GM12891 (cell line): ENCODE results near the gene GUK1.

Experiments
- PAX5 ChIP-seq: IDR thresholded peaks from 2 replicates; pipeline ENCODE4 v1.6.1; 2011; ENCODE audit warnings: low read length, moderate library complexity, mild to moderate bottlenecking; ENCODE audit not compliant: insufficient read depth, severe bottlenecking
- POLR2A ChIP-seq: IDR thresholded peaks from 2 replicates; pipeline ENCODE4 v1.6.1; 2011; ENCODE audit warnings: low read depth, low read length, control low read depth
- POLR2AphosphoS5 ChIP-seq: IDR thresholded peaks from 2 replicates; pipeline ENCODE4 v1.6.1; 2011; ENCODE audit warnings: low read depth, low read length, control low read depth
- POU2F2 ChIP-seq: IDR thresholded peaks from 2 replicates; pipeline ENCODE4 v1.6.1; 2011; ENCODE audit warnings: low read depth, mild to moderate bottlenecking, control low read depth, low read length, moderate library complexity
- SPI1 ChIP-seq: IDR thresholded peaks from 2 replicates; pipeline ENCODE4 v1.6.1; 2011; ENCODE audit warnings: low read depth, low read length, control low read depth
- TAF1 ChIP-seq: IDR thresholded peaks from 2 replicates; pipeline ENCODE4 v1.6.1; 2011; ENCODE audit warnings: low read depth, low read length, control low read depth

GRCh38 chr1:228097333-228098081 is 42.6 kb upstream of the GUK1 start:
- peak; percentile 55; the same call in 1 of the 2 replicates for TF ChIP-seq POLR2A
- TF ChIP-seq TAF1 = no peak
- no peak; the same call in none of the 2 replicates for TF ChIP-seq POLR2AphosphoS5
- no peak for TF ChIP-seq SPI1
- no peak for TF ChIP-seq PAX5
- no peak for TF ChIP-seq POU2F2
